ENCODE measurements around the gene PLEKHA7. TPM values are rescaled to one million over a fixed set of nuclear protein-coding genes. Genes with fewer than 3 reads are reported as not detected.

PLEKHA7 gene
- total and polyA plus RNA-seq, 2 of the 8 experiments (the other 6 are each of a cell fraction or from before 2014, with no cell fraction given) = 11.4 to 25.6 TPM

GRCh38 chr11:16891165-16891564 lies 123.0 kb downstream of the PLEKHA7 start:
- Histone ChIP-seq H4K91ac (replicated peaks; ENCODE audit: insufficient read length, low read length) (no peak overlapping the region), H3K4me1 (replicated peaks in 1 of 4; ENCODE audit: control insufficient read depth in 3 of 4, insufficient read depth in 4 of 4, low read length in 3 of 4) (peaks cover 5 to 12% (median 10%) of the 10 kb centered on the region in 4 experiments; a peak in 6 of 7 replicates), H2BK15ac (ENCODE audit: low read length) (no peak overlapping the region), H2BK12ac (ENCODE audit: low read depth, low read length) (no peak overlapping the region), H4K20me1 (replicated peaks in 1 of 2; ENCODE audit: control insufficient read depth in 1 of 2, insufficient read depth in 2 of 2, low read length in 2 of 2) (peaks cover 0 to 2% of the 10 kb centered on the region in 2 experiments), H3K23me2 (ENCODE audit: low read depth, low read length) (no peaks in the 10 kb centered on the region), H3K9ac (replicated peaks in 1 of 4; ENCODE audit: extremely low read depth in 1 of 4, low read depth in 3 of 4, low read length in 3 of 4) (no peak overlapping the region), H4K8ac (ENCODE audit: extremely low read depth, insufficient read depth, low read length) (no peak overlapping the region), H2BK20ac (ENCODE audit: low read length) (no peak overlapping the region), H3K27me3 (replicated peaks in 1 of 4; ENCODE audit: control insufficient read depth in 3 of 4, extremely low read depth in 1 of 4, insufficient read depth in 3 of 4, low read length in 3 of 4) (no peaks in the 10 kb centered on the region), H4K5ac (ENCODE audit: insufficient read length, low read depth, low read length) (no peak overlapping the region), H3K14ac (ENCODE audit: insufficient read length) (no peak overlapping the region), H3K79me2 (ENCODE audit: control insufficient read depth in 1 of 2, insufficient read depth in 2 of 2, low read length in 2 of 2) (peaks cover 0 to 10% of the 10 kb centered on the region in 2 experiments; a peak in 2 of 4 replicates), H3K79me1 (ENCODE audit: low read depth, low read length) (no peaks in the 10 kb centered on the region; the same call in 1 of the 2 replicates), H3K18ac (ENCODE audit: extremely low read depth, low read length) (no peak overlapping the region), H2AFZ (ENCODE audit: low read length) (no peak overlapping the region), H2BK120ac (replicated peaks; ENCODE audit: low read depth, low read length) (no peak overlapping the region), H3K4me2 (ENCODE audit: insufficient read depth in 1 of 2, low read depth in 2 of 2, low read length in 2 of 2) (no peak overlapping the region), H3K56ac (replicated peaks; ENCODE audit: insufficient read length, low read depth, low read length) (no peak overlapping the region), H3K4ac (replicated peaks; ENCODE audit: insufficient read length, low read depth, low read length) (no peak overlapping the region), H3K4me3 (ENCODE audit: extremely low read depth in 1 of 4, insufficient read depth in 2 of 4, low read depth in 3 of 4, low read length in 4 of 4) (no peak overlapping the region), H3K36me3 (ENCODE audit: control insufficient read depth in 2 of 4, insufficient read depth in 4 of 4, low read length in 3 of 4) (no peaks in the 10 kb centered on the region), H3K27ac (ENCODE audit: low read depth, low read length) (no peak overlapping the region), H2BK5ac (ENCODE audit: low read depth, low read length) (no peak overlapping the region), H3K9me3 (ENCODE audit: insufficient read depth in 2 of 2, low read depth in 1 of 2, low read length in 1 of 2) (peaks cover 0 to 11% of the 10 kb centered on the region in 2 experiments; a peak in 2 of 4 replicates), H3K23ac (ENCODE audit: insufficient read length) (no peak overlapping the region), H2AK5ac (ENCODE audit: low read depth, low read length) (no peak overlapping the region)
- ChIA-PET CTCF (ENCODE audit: partially characterized antibody) (interaction anchor here (0.6 to 1.6 kb wide), 3 partner anchors 9 to 1650 kb away, joined by 3 to 4 read pairs (median 3); no protein-coding TSS in a partner anchor), POLR2A (ENCODE audit: partially characterized antibody) (interaction anchor here (0.6 to 1.4 kb wide), 2 partner anchors 9 to 185 kb away, joined by 3 to 4 read pairs; no protein-coding TSS in a partner anchor)
- DNase-seq (ENCODE audit: low read depth in 1 of 2, low spot score in 2 of 2) (no peak), FAIRE-seq (no peak)
- 92% methylated on average over 2 of the region's 2 CpGs; no CpG with 5 or more reads in 1 of the 2 experiments for WGBS, 2 experiments (ENCODE audit: extremely low coverage in 1 of 2, insufficient coverage in 1 of 2, insufficient read length in 1 of 2, insufficient replicate concordance in 2 of 2, low coverage in 1 of 2, low lambda C conversion rate in 2 of 2, missing lambda C conversion rate in 1 of 2)
- no peak for TF ChIP-seq BRCA1 (IDR thresholded peaks at IDR 0.05; ENCODE audit: low read depth, low read length)
- TF ChIP-seq, protein P1, sequence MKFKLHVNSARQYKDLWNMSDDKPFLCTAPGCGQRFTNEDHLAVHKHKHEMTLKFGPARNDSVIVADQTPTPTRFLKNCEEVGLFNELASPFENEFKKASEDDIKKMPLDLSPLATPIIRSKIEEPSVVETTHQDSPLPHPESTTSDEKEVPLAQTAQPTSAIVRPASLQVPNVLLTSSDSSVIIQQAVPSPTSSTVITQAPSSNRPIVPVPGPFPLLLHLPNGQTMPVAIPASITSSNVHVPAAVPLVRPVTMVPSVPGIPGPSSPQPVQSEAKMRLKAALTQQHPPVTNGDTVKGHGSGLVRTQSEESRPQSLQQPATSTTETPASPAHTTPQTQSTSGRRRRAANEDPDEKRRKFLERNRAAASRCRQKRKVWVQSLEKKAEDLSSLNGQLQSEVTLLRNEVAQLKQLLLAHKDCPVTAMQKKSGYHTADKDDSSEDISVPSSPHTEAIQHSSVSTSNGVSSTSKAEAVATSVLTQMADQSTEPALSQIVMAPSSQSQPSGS (IDR thresholded peaks at IDR 0.05; ENCODE audit: low read length) = no peak
- no peak for TF ChIP-seq ASH2L (IDR thresholded peaks at IDR 0.05; ENCODE audit: low read length)
- TF ChIP-seq SAP30 (IDR thresholded peaks at IDR 0.05; ENCODE audit: insufficient read depth, insufficient replicate concordance, low read length) = no peak
- TF ChIP-seq SUZ12 (IDR thresholded peaks at IDR 0.05; ENCODE audit: low read length) = no peak
- no peak for TF ChIP-seq CHD1 (IDR thresholded peaks at IDR 0.05; ENCODE audit: low read depth, low read length)
- no peak for TF ChIP-seq NANOG (IDR thresholded peaks at IDR 0.05; ENCODE audit: insufficient read depth, low read depth, low read length, poor library complexity, severe bottlenecking)
- no peak for TF ChIP-seq NRF1 (IDR thresholded peaks at IDR 0.05; ENCODE audit: low read depth, low read length)
- no peak for TF ChIP-seq ATF3 (IDR thresholded peaks at IDR 0.05; ENCODE audit: insufficient read depth, low read depth, low read length)
- TF ChIP-seq MAX (IDR thresholded peaks at IDR 0.05) = no peak
- no peak for TF ChIP-seq TEAD4 (IDR thresholded peaks at IDR 0.05; ENCODE audit: low read depth, low read length)
